Keratinocyte (primary cell): ENCODE measurements around the gene EXOC6B.

Source experiments
- CTCF ChIP-seq, 3 experiments: IDR thresholded peaks in 1 of 3; conservative IDR thresholded peaks in 1 of 3; optimal IDR thresholded peaks in 1 of 3; 2 replicates in 2 of 3; 3 replicates in 1 of 3; pipeline versions ENCODE3 to v1.5.1; 2011; ENCODE audit warnings: low read length in 3 of 3, mild to moderate bottlenecking in 3 of 3, moderate library complexity in 2 of 3, control low read depth in 1 of 3, inconsistent platforms in 1 of 3; ENCODE audit not compliant: insufficient read depth in 2 of 3; ENCODE audit errors: extremely low read depth in 1 of 3
- EZH2 ChIP-seq: IDR thresholded peaks from one replicate; pipeline ENCODE4 v1.6.1; 2012; ENCODE audit warnings: inconsistent platforms, mild to moderate bottlenecking, low read length, moderate library complexity

DNA sequence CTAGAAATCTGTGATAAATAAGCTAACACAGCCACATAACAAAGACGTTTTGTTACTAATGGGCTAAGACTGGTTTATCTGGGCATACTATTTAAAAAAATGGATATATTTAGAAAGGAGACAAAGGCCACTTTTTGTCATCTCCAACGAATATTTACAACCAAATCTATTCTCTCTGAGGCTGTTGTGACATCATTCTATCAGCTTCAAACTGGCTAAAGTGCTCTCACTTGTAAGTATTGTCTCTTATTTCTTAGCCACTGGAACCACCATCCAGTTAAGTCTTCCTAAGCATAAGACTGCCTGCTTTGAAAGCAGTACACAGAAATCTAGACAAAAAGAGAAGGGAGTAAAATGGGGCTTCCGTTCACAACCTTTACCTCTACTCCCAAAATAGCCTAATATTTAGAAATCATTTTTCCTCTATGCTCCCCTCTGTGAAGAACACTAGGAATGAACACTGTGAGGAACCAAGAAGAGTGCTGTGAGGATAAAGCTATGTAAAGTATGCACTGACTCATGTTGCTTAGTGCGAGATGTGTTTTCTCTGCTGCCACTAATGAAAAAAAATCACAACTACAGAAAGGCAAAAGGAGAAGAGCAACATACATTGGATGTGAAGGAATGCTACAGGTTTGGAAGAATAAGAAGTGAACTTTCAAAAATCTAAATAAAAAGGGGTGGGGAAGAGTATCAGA is 264.1 kb downstream of the EXOC6B start:
- TF ChIP-seq EZH2 (no peak), CTCF (optimal IDR thresholded peaks at IDR 0.05 in 1 of 3, IDR thresholded peaks at IDR 0.05 in 1 of 3, conservative IDR thresholded peaks at IDR 0.05 in 1 of 3; ENCODE audit: extremely low read depth in 1 of 3, insufficient read depth in 2 of 3, low read length in 3 of 3) (no peak)
